ENCODE results near the gene MACROD2. TPM values are rescaled to one million over a fixed set of nuclear protein-coding genes. Genes with fewer than 3 reads are reported as not detected.

Gene MACROD2
- polyA plus RNA-seq, 4 donors = 1.00 to 4.8 (median 1.4) TPM

GRCh38 chr20:16028923-16029322, 2033.6 kb downstream of the MACROD2 start:
- Histone ChIP-seq H3K9me3 (ENCODE audit: control insufficient read depth in 2 of 2, insufficient read depth in 1 of 2, low read depth in 1 of 2, low read length in 1 of 2) (no peaks in the 10 kb centered on the region), H3K27ac (ENCODE audit: low read depth in 1 of 3, low read length in 2 of 3) (no peak overlapping the region), H3K4me1 (ENCODE audit: control insufficient read depth in 3 of 3, insufficient read depth in 2 of 3, low read depth in 1 of 3, low read length in 2 of 3) (no peaks in the 10 kb centered on the region), H3K27me3 (ENCODE audit: control insufficient read depth in 3 of 3, insufficient read depth in 3 of 3, low read length in 3 of 3) (no peaks in the 10 kb centered on the region), H3K4me3 (ENCODE audit: low read depth in 1 of 3, low read length in 3 of 3) (no peak overlapping the region), H3K36me3 (ENCODE audit: control insufficient read depth in 3 of 3, insufficient read depth in 2 of 3, low read depth in 1 of 3, low read length in 3 of 3) (no peaks in the 10 kb centered on the region)
- WGBS, 3 donors = 84 to 87% (median 84%) methylated on average over 6 of the region's 6 CpGs
- DNase-seq (no peak), FAIRE-seq (no peak)

GRCh38 chr20:16030253-16030652, 2034.9 kb downstream of the MACROD2 start:
- no peak for DNase-seq
- no peak overlapping the region for H3K27ac ChIP-seq (ENCODE audit: low read depth in 1 of 3, low read length in 2 of 3)
- no peaks in the 10 kb centered on the region for H3K27me3 ChIP-seq (ENCODE audit: control insufficient read depth in 3 of 3, insufficient read depth in 3 of 3, low read length in 3 of 3)
- whole genome bisulfite sequencing, 3 donors = 38 to 58% (median 50%) methylated on average over 2 of the region's 2 CpGs
- H3K4me3 ChIP-seq (ENCODE audit: low read depth in 1 of 3, low read length in 3 of 3) = no peak overlapping the region
- FAIRE-seq = no peak
- no peaks in the 10 kb centered on the region for H3K36me3 ChIP-seq (ENCODE audit: control insufficient read depth in 3 of 3, insufficient read depth in 2 of 3, low read depth in 1 of 3, low read length in 3 of 3)
- no peaks in the 10 kb centered on the region for H3K4me1 ChIP-seq (ENCODE audit: control insufficient read depth in 3 of 3, insufficient read depth in 2 of 3, low read depth in 1 of 3, low read length in 2 of 3)
- H3K9me3 ChIP-seq (ENCODE audit: control insufficient read depth in 2 of 2, insufficient read depth in 1 of 2, low read depth in 1 of 2, low read length in 1 of 2) = no peaks in the 10 kb centered on the region

DNA sequence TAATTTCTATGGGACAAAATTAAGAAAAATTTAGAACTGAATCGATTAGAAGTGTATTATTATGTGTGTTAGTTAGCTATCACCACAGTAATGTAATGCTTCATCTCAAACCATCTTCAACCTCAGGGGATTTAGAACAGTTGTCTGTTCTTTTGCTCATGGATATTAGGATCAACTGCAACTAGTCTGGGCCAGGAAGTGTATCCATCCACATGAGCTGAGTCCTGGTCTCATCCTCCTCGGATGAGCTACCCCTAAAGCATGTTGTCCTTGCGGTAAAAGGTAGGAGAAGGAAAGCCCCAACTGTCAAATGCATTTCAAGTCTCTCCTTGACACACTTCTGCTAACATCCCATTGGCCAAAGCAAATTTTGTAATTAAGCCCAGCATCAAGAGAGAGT, 2040.3 kb downstream of the MACROD2 start:
- H3K9me3 ChIP-seq (ENCODE audit: control insufficient read depth in 2 of 2, insufficient read depth in 1 of 2, low read depth in 1 of 2, low read length in 1 of 2) = no peaks in the 10 kb centered on the region
- H3K4me1 ChIP-seq (ENCODE audit: control insufficient read depth in 3 of 3, insufficient read depth in 2 of 3, low read depth in 1 of 3, low read length in 2 of 3) = no peaks in the 10 kb centered on the region
- no peak overlapping the region for H3K4me3 ChIP-seq (ENCODE audit: low read depth in 1 of 3, low read length in 3 of 3)
- no peak for FAIRE-seq
- H3K27me3 ChIP-seq (ENCODE audit: control insufficient read depth in 3 of 3, insufficient read depth in 3 of 3, low read length in 3 of 3) = no peaks in the 10 kb centered on the region
- WGBS, 3 donors = 80 to 86% (median 83%) methylated on average over 3 of the region's 3 CpGs
- no peak for DNase-seq
- no peaks in the 10 kb centered on the region for H3K36me3 ChIP-seq (ENCODE audit: control insufficient read depth in 3 of 3, insufficient read depth in 2 of 3, low read depth in 1 of 3, low read length in 3 of 3)
- no peak overlapping the region for H3K27ac ChIP-seq (ENCODE audit: low read depth in 1 of 3, low read length in 2 of 3)

GRCh38 chr20:16036331-16036730, 2041.0 kb downstream of the MACROD2 start:
- no peaks in the 10 kb centered on the region for H3K4me1 ChIP-seq (ENCODE audit: control insufficient read depth in 3 of 3, insufficient read depth in 2 of 3, low read depth in 1 of 3, low read length in 2 of 3)
- no peaks in the 10 kb centered on the region for H3K36me3 ChIP-seq (ENCODE audit: control insufficient read depth in 3 of 3, insufficient read depth in 2 of 3, low read depth in 1 of 3, low read length in 3 of 3)
- WGBS, 3 donors = 73 to 90% (median 89%) methylated on average over 1 of the region's 1 CpG
- FAIRE-seq = no peak
- no peak for DNase-seq
- no peaks in the 10 kb centered on the region for H3K27me3 ChIP-seq (ENCODE audit: control insufficient read depth in 3 of 3, insufficient read depth in 3 of 3, low read length in 3 of 3)
- no peaks in the 10 kb centered on the region for H3K9me3 ChIP-seq (ENCODE audit: control insufficient read depth in 2 of 2, insufficient read depth in 1 of 2, low read depth in 1 of 2, low read length in 1 of 2)
- no peak overlapping the region for H3K27ac ChIP-seq (ENCODE audit: low read depth in 1 of 3, low read length in 2 of 3)
- no peak overlapping the region for H3K4me3 ChIP-seq (ENCODE audit: low read depth in 1 of 3, low read length in 3 of 3)

DNA sequence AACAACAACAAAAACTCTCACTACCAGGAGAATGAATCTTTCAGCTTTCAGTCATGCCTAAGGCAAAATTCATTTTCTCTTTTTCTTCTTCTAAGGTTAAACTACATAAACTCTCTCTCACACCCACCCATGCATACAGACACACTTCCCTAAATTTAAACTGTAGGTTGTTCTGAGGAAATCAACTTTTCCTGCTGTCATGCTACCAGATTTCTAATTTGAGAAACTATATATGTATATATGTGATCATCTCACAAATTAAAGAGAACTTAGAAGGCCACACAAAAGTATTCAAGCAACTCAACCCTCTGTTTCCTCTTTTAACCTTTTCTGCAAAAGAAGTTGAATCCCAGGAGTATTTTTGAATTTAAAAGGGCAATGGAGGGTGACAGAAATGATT, 2045.4 kb downstream of the MACROD2 start:
- FAIRE-seq = no peak
- Histone ChIP-seq H3K36me3 (ENCODE audit: control insufficient read depth in 3 of 3, insufficient read depth in 2 of 3, low read depth in 1 of 3, low read length in 3 of 3) (no peaks in the 10 kb centered on the region), H3K27me3 (ENCODE audit: control insufficient read depth in 3 of 3, insufficient read depth in 3 of 3, low read length in 3 of 3) (no peaks in the 10 kb centered on the region), H3K4me1 (ENCODE audit: control insufficient read depth in 3 of 3, insufficient read depth in 2 of 3, low read depth in 1 of 3, low read length in 2 of 3) (no peaks in the 10 kb centered on the region), H3K4me3 (ENCODE audit: low read depth in 1 of 3, low read length in 3 of 3) (no peak overlapping the region), H3K27ac (ENCODE audit: low read depth in 1 of 3, low read length in 2 of 3) (no peak overlapping the region), H3K9me3 (ENCODE audit: control insufficient read depth in 2 of 2, insufficient read depth in 1 of 2, low read depth in 1 of 2, low read length in 1 of 2) (peaks cover 0 to 3% of the 10 kb centered on the region in 2 donors)
- DNase-seq = no peak

DNA sequence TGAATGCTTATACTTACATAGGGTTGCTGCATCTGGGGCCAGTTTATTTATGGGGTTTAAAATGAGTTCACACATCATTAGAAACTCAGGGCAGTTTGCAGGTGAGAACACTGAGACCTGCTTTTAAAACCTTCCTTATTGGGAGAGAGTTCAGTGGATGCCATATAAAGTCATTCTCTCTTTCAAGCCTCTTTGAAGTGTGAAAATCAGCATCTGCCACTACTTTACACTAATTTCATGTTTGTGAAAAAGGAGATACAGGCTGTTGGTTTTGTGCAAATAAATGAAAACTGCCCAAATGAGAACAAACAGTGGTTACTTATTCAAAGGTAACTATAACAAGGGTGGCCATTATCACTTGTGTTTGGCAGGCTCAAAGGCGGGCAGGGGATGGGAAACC, 2047.4 kb downstream of the MACROD2 start:
- H3K4me3 ChIP-seq (ENCODE audit: low read depth in 1 of 3, low read length in 3 of 3) = no peak overlapping the region
- H3K9me3 ChIP-seq (ENCODE audit: control insufficient read depth in 2 of 2, insufficient read depth in 1 of 2, low read depth in 1 of 2, low read length in 1 of 2) = peaks cover 0 to 3% of the 10 kb centered on the region in 2 donors
- H3K27ac ChIP-seq (ENCODE audit: low read depth in 1 of 3, low read length in 2 of 3) = no peak overlapping the region
- WGBS, 3 donors = 86 to 92% (median 87%) methylated on average over 1 of the region's 1 CpG
- H3K27me3 ChIP-seq (ENCODE audit: control insufficient read depth in 3 of 3, insufficient read depth in 3 of 3, low read length in 3 of 3) = no peaks in the 10 kb centered on the region
- no peaks in the 10 kb centered on the region for H3K4me1 ChIP-seq (ENCODE audit: control insufficient read depth in 3 of 3, insufficient read depth in 2 of 3, low read depth in 1 of 3, low read length in 2 of 3)
- DNase-seq (no peak), FAIRE-seq (no peak)
- H3K36me3 ChIP-seq (ENCODE audit: control insufficient read depth in 3 of 3, insufficient read depth in 2 of 3, low read depth in 1 of 3, low read length in 3 of 3) = no peaks in the 10 kb centered on the region

DNA sequence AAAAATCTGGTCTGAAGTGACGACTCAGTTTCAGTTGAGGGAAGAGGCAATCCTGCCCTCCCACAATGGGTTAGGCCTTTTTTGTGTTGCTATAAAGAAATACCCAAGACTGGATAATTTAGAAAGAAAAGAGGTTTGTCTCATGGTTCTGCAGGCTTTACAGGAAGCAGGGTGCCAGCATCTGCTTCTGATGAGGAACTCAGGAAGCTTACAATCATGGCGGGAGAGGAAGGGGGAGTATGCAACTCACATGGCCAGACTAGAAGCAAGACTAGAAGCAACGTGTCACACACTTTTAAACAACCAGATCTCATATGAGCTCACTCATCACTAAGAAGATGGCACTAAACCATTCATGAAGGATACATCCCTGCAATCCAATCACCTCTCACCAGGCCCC, 2048.6 kb downstream of the MACROD2 start:
- Histone ChIP-seq H3K4me3 (ENCODE audit: low read depth in 1 of 3, low read length in 3 of 3) (no peak overlapping the region), H3K27ac (ENCODE audit: low read depth in 1 of 3, low read length in 2 of 3) (no peak overlapping the region), H3K36me3 (ENCODE audit: control insufficient read depth in 3 of 3, insufficient read depth in 2 of 3, low read depth in 1 of 3, low read length in 3 of 3) (no peaks in the 10 kb centered on the region), H3K4me1 (ENCODE audit: control insufficient read depth in 3 of 3, insufficient read depth in 2 of 3, low read depth in 1 of 3, low read length in 2 of 3) (no peaks in the 10 kb centered on the region), H3K27me3 (ENCODE audit: control insufficient read depth in 3 of 3, insufficient read depth in 3 of 3, low read length in 3 of 3) (no peaks in the 10 kb centered on the region), H3K9me3 (ENCODE audit: control insufficient read depth in 2 of 2, insufficient read depth in 1 of 2, low read depth in 1 of 2, low read length in 1 of 2) (peaks cover 0 to 3% of the 10 kb centered on the region in 2 donors)
- WGBS, 3 donors = 64 to 83% (median 80%) methylated on average over 3 of the region's 3 CpGs
- no peak for DNase-seq
- no peak for FAIRE-seq

- Histone ChIP-seq H3K27me3 (ENCODE audit: control insufficient read depth in 3 of 3, insufficient read depth in 3 of 3, low read length in 3 of 3) (no peaks in the 10 kb centered on the region), H3K36me3 (ENCODE audit: control insufficient read depth in 3 of 3, insufficient read depth in 2 of 3, low read depth in 1 of 3, low read length in 3 of 3) (no peaks in the 10 kb centered on the region), H3K4me1 (ENCODE audit: control insufficient read depth in 3 of 3, insufficient read depth in 2 of 3, low read depth in 1 of 3, low read length in 2 of 3) (no peaks in the 10 kb centered on the region), H3K9me3 (ENCODE audit: control insufficient read depth in 2 of 2, insufficient read depth in 1 of 2, low read depth in 1 of 2, low read length in 1 of 2) (peaks cover 0 to 3% of the 10 kb centered on the region in 2 donors), H3K4me3 (ENCODE audit: low read depth in 1 of 3, low read length in 3 of 3) (no peak overlapping the region), H3K27ac (ENCODE audit: low read depth in 1 of 3, low read length in 2 of 3) (no peak overlapping the region)
- FAIRE-seq = no peak
- WGBS, 3 donors = 85 to 90% (median 88%) methylated on average over 1 of the region's 1 CpG
- DNase-seq = no peak
Observed at GRCh38 chr20:16048876-16049275, 2053.6 kb downstream of the MACROD2 start.

DNA sequence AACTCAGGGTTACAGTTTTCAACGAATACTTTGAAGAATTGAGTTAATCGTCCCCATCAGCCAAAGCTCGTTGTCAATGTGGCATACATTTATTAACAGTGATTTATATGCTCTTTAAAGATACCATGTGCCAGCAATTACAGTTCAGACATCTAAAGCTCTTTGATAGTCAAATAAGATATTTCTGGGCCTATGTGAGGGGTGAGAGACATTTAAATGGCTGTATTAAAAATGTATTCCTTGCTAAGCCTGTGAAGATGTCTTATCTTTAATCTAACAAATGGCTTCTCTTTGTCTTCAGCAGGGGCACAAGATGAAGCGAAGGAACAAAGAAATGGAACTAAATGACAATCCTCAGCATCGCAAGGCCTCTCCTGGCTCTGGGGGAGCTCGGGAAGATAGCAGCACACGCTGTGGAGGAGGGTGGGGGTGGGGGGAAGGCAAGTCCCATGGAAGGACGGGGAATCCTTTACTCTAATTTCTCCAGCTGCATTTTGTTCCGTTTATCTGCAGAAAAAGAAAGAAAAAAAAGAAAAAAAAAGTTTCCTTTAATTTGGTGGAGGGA, 2054.3 kb downstream of the MACROD2 start:
- DNase-seq = no peak
- Histone ChIP-seq H3K4me1 (ENCODE audit: control insufficient read depth in 3 of 3, insufficient read depth in 2 of 3, low read depth in 1 of 3, low read length in 2 of 3) (no peaks in the 10 kb centered on the region), H3K27ac (ENCODE audit: low read depth in 1 of 3, low read length in 2 of 3) (no peak overlapping the region), H3K9me3 (ENCODE audit: control insufficient read depth in 2 of 2, insufficient read depth in 1 of 2, low read depth in 1 of 2, low read length in 1 of 2) (peaks cover 0 to 3% of the 10 kb centered on the region in 2 donors), H3K27me3 (ENCODE audit: control insufficient read depth in 3 of 3, insufficient read depth in 3 of 3, low read length in 3 of 3) (no peaks in the 10 kb centered on the region), H3K36me3 (ENCODE audit: control insufficient read depth in 3 of 3, insufficient read depth in 2 of 3, low read depth in 1 of 3, low read length in 3 of 3) (no peaks in the 10 kb centered on the region), H3K4me3 (ENCODE audit: low read depth in 1 of 3, low read length in 3 of 3) (no peak overlapping the region)
- 62 to 71% (median 67%) methylated on average over 9 of the region's 9 CpGs for WGBS, 3 donors
- FAIRE-seq = no peak
